HEK293 (cell line): ENCODE data around the gene CIP2A.

Experiments used
- CTCF ChIA-PET: fragments of 350-600 bp; formaldehyde crosslinking; extraction: SDS; loops from one replicate; lab custom pipeline; 2021; ENCODE audit warnings: antibody characterized with exemption; lab: Yijun Ruan, JAX
- POLR2A ChIA-PET: fragments of 300-600 bp; formaldehyde crosslinking; extraction: SDS; loops from one replicate; lab custom pipeline; 2020; ENCODE audit warnings: antibody characterized with exemption, inconsistent platforms; lab: Yijun Ruan, JAX
- H3K27ac ChIP-seq: fragments of 200-500 bp; sonication (Bioruptor generic); 2 replicates; pipeline ENCODE4 v1.5.1; 2014; ENCODE audit warnings: low read depth, low read length, control low read depth, inconsistent platforms; ENCODE audit errors: extremely low read depth
- H3K36me3 ChIP-seq, 2 experiments: fragments of 200-500 bp in 1 of 2; sonication (Bioruptor generic) in 1 of 2; 1 replicate in 1 of 2; 2 replicates in 1 of 2; pipeline ENCODE4 v1.5.1; 2014 to 2017; ENCODE audit warnings: inconsistent platforms in 2 of 2, low read length in 2 of 2; ENCODE audit not compliant: control insufficient read depth in 2 of 2, insufficient read depth in 1 of 2
- H3K4me1 ChIP-seq: fragments of 200-500 bp; sonication (Bioruptor generic); 2 replicates; pipeline ENCODE4 v1.5.1; 2014; ENCODE audit warnings: mild to moderate bottlenecking, low read length, inconsistent platforms; ENCODE audit not compliant: control insufficient read depth, insufficient read depth
- H3K4me3 ChIP-seq: 2 replicates; pipeline ENCODE4 v1.5.1; 2011; ENCODE audit warnings: low read depth, mild to moderate bottlenecking, control low read depth, low read length, moderate library complexity
- H3K9me3 ChIP-seq: fragments of 200-500 bp; sonication (Bioruptor generic); 2 replicates; pipeline ENCODE4 v1.5.1; 2014; ENCODE audit warnings: low read depth, low read length, inconsistent platforms; ENCODE audit not compliant: control insufficient read depth, insufficient read depth
- EGR2 ChIP-seq: fragments of 450-650 bp; formaldehyde crosslinking; IDR thresholded peaks from 2 replicates; pipeline ENCODE4 v1.5.1; 2016; ENCODE audit warnings: low read depth, missing biosample characterization, missing genetic modification characterization
- ELK4 ChIP-seq: IDR thresholded peaks from 2 replicates; pipeline ENCODE4 v1.6.1; 2011; ENCODE audit warnings: mild to moderate bottlenecking, low read depth, low read length, borderline replicate concordance
- HOXC10 ChIP-seq: sonication (generic); formaldehyde crosslinking; IDR thresholded peaks from 2 replicates; pipeline ENCODE4 v1.8.1; 2023; ENCODE audit warnings: mild to moderate bottlenecking, missing genetic modification reagents
- KLF1 ChIP-seq: fragments of 450-650 bp; formaldehyde crosslinking; IDR thresholded peaks from 2 replicates; pipeline ENCODE4 v1.5.1; 2016; ENCODE audit warnings: missing biosample characterization, missing genetic modification characterization
- SCRT1 ChIP-seq: fragments of 450-650 bp; formaldehyde crosslinking; IDR thresholded peaks from 2 replicates; pipeline ENCODE4 v1.5.1; 2016; ENCODE audit warnings: missing biosample characterization, missing genetic modification characterization, borderline replicate concordance
- SCRT2 ChIP-seq: fragments of 450-650 bp; formaldehyde crosslinking; IDR thresholded peaks from 2 replicates; pipeline ENCODE4 v1.5.1; 2016; ENCODE audit warnings: missing biosample characterization, missing genetic modification characterization
- TRIM28 ChIP-seq: IDR thresholded peaks from 2 replicates; pipeline ENCODE4 v1.6.1; 2011; ENCODE audit warnings: low read length, control low read depth, borderline replicate concordance
- WT1 ChIP-seq: fragments of 450-650 bp; formaldehyde crosslinking; IDR thresholded peaks from 2 replicates; pipeline ENCODE4 v1.5.1; 2016; ENCODE audit warnings: missing biosample characterization, missing genetic modification characterization
- ZBTB1 ChIP-seq: fragments of 450-650 bp; formaldehyde crosslinking; IDR thresholded peaks from 2 replicates; pipeline ENCODE4 v1.5.1; 2016; ENCODE audit warnings: missing biosample characterization, missing genetic modification characterization
- ZBTB49 ChIP-seq: fragments of 450-650 bp; formaldehyde crosslinking; IDR thresholded peaks from 2 replicates; pipeline ENCODE4 v1.5.1; 2016; ENCODE audit warnings: missing biosample characterization, missing genetic modification characterization, low read depth
- ZBTB8A ChIP-seq: fragments of 450-650 bp; formaldehyde crosslinking; IDR thresholded peaks from 2 replicates; pipeline ENCODE4 v1.5.1; 2016; ENCODE audit warnings: missing biosample characterization, missing genetic modification characterization
- ZNF112 ChIP-seq: fragments of 450-650 bp; formaldehyde crosslinking; IDR thresholded peaks from 2 replicates; pipeline ENCODE4 v1.5.0; 2017; ENCODE audit warnings: missing biosample characterization, missing genetic modification characterization
- ZNF16 ChIP-seq: fragments of 450-650 bp; formaldehyde crosslinking; IDR thresholded peaks from 2 replicates; pipeline ENCODE4 v1.5.1; 2016; ENCODE audit warnings: low read depth, missing biosample characterization, missing genetic modification characterization
- ZNF274 ChIP-seq, 2 experiments: fragments of 200-500 bp in 1 of 2; fragments of 450-650 bp in 1 of 2; sonication (Bioruptor generic) in 1 of 2; formaldehyde crosslinking in 1 of 2; IDR thresholded peaks; 2 replicates each; pipeline versions ENCODE4 v1.5.1 to v1.6.1; 2014 to 2016; ENCODE audit warnings: borderline replicate concordance in 1 of 2, inconsistent platforms in 1 of 2, low read length in 1 of 2, missing biosample characterization in 1 of 2, missing genetic modification characterization in 1 of 2
- ZNF335 ChIP-seq: fragments of 450-650 bp; formaldehyde crosslinking; conservative IDR thresholded peaks from 2 replicates; pipeline ENCODE4 v1.5.1; 2016; ENCODE audit warnings: missing biosample characterization, missing genetic modification characterization
- ZNF585B ChIP-seq: fragments of 450-650 bp; formaldehyde crosslinking; IDR thresholded peaks from 2 replicates; pipeline ENCODE4 v1.5.1; 2016; ENCODE audit warnings: missing biosample characterization, missing genetic modification characterization
- ZNF664 ChIP-seq: fragments of 450-650 bp; formaldehyde crosslinking; IDR thresholded peaks from 2 replicates; pipeline ENCODE4 v1.5.1; 2016; ENCODE audit warnings: missing biosample characterization, missing genetic modification characterization
- ZNF791 ChIP-seq: fragments of 450-650 bp; formaldehyde crosslinking; IDR thresholded peaks from 2 replicates; pipeline ENCODE4 v1.5.1; 2016; ENCODE audit warnings: missing biosample characterization, missing genetic modification characterization
- TF ChIP-seq, protein P1 (sequence below): fragments of 450-650 bp; formaldehyde crosslinking; IDR thresholded peaks from 2 replicates; pipeline ENCODE4 v1.5.1; 2016; ENCODE audit warnings: missing biosample characterization, missing genetic modification characterization
- TF ChIP-seq, protein P2 (sequence below): fragments of 450-650 bp; formaldehyde crosslinking; IDR thresholded peaks from 2 replicates; pipeline ENCODE4 v1.5.1; 2016; ENCODE audit warnings: missing biosample characterization, missing genetic modification characterization
- TF ChIP-seq, protein P3 (sequence below): fragments of 450-650 bp; formaldehyde crosslinking; IDR thresholded peaks from 2 replicates; pipeline ENCODE4 v1.5.1; 2016; ENCODE audit warnings: missing biosample characterization, missing genetic modification characterization

The CIP2A gene

GRCh38 chr3:108538083-108538482, 51.2 kb downstream of the CIP2A start:
- Histone ChIP-seq H3K4me3 (no peak overlapping the region), H3K9me3 (no peaks in the 10 kb centered on the region), H3K27ac (no peak overlapping the region), H3K36me3 (peaks cover 0 to 2% of the 10 kb centered on the region in 2 experiments; a peak in 1 of 3 replicates), H3K4me1 (no peaks in the 10 kb centered on the region)
- ChIA-PET CTCF (no interaction called here), POLR2A (no interaction called here)
- no peak for TF ChIP-seq SCRT1
- TF ChIP-seq, protein P1, sequence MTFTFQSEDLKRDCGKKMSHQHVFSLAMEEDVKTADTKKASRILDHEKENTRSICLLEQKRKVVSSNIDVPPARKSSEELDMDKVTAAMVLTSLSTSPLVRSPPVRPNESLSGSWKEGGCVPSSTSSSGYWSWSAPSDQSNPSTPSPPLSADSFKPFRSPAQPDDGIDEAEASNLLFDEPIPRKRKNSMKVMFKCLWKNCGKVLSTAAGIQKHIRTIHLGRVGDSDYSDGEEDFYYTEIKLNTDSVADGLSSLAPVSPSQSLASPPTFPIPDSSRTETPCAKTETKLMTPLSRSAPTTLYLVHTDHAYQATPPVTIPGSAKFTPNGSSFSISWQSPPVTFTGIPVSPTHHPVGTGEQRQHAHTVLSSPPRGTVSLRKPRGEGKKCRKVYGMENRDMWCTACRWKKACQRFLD (tag by site-specific recombination), result no peak
- TF ChIP-seq, protein P2, sequence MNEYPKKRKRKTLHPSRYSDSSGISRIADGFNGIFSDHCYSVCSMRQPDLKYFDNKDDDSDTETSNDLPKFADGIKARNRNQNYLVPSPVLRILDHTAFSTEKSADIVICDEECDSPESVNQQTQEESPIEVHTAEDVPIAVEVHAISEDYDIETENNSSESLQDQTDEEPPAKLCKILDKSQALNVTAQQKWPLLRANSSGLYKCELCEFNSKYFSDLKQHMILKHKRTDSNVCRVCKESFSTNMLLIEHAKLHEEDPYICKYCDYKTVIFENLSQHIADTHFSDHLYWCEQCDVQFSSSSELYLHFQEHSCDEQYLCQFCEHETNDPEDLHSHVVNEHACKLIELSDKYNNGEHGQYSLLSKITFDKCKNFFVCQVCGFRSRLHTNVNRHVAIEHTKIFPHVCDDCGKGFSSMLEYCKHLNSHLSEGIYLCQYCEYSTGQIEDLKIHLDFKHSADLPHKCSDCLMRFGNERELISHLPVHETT (tag by site-specific recombination), result no peak
- TF ChIP-seq WT1, result no peak

DNA sequence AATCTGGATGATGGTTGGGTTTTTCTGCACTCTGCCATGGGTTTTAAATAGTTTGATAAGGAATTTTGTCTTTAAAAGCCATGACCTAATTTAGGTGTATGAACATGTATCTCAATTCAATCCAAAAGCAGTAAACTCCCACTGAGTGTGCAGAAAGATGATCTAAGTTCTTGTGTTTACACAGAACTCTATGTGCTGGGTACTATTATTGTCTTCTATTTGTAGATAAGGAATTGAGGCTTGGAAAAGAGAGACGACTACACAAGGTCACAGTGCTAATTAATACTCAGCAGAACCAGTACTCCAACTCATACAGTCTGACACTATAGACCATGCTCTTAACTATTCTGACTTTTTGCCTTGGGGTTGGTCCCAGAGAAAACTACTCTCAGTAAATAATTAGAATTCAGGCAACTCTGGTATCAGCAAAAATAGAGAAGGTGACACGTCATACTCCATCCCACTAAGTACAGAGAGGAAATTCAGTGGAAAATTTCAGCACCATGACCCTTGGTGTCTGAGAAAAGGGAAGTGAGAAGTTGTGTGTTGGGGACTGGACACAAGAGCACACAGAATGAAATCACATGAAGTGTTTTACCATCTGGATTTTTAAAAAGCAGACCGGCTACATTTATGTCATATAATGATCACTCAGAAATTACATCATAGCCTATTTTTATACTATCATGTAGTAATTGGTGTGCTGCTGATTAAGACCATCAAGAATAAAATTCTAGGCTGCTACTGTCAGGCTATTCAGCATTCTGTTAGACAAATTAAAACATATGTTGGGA, 60.6 kb downstream of the CIP2A start:
- CTCF ChIA-PET, result no interaction called here
- no peaks in the 10 kb centered on the region for H3K9me3 ChIP-seq
- POLR2A ChIA-PET, result no interaction called here
- no peak for TF ChIP-seq ZNF274 (IDR thresholded peaks at IDR 0.05; ENCODE audit: low read length)
- no peak for TF ChIP-seq ZNF274 (tag by site-specific recombination; IDR thresholded peaks at IDR 0.05; ENCODE audit: borderline replicate concordance)
- TF ChIP-seq ZNF335, result peak; percentile 36; the same call in 1 of the 2 replicates
- TF ChIP-seq ELK4, result no peak
- peak; percentile 60; the same call in 1 of the 2 replicates for TF ChIP-seq ZNF664 (tag by site-specific recombination)
- TF ChIP-seq, protein P2 (tag by site-specific recombination), result no peak
- no peak for TF ChIP-seq ZBTB49 (tag by site-specific recombination)
- TF ChIP-seq ZNF16 (tag by site-specific recombination), result no peak
- TF ChIP-seq, protein P1 (tag by site-specific recombination), result no peak
- TF ChIP-seq EGR2, result no peak
- TF ChIP-seq HOXC10 (CRISPR knock-in tag), result no peak
- no peak for TF ChIP-seq ZBTB8A (tag by site-specific recombination)
- TF ChIP-seq, protein P3, sequence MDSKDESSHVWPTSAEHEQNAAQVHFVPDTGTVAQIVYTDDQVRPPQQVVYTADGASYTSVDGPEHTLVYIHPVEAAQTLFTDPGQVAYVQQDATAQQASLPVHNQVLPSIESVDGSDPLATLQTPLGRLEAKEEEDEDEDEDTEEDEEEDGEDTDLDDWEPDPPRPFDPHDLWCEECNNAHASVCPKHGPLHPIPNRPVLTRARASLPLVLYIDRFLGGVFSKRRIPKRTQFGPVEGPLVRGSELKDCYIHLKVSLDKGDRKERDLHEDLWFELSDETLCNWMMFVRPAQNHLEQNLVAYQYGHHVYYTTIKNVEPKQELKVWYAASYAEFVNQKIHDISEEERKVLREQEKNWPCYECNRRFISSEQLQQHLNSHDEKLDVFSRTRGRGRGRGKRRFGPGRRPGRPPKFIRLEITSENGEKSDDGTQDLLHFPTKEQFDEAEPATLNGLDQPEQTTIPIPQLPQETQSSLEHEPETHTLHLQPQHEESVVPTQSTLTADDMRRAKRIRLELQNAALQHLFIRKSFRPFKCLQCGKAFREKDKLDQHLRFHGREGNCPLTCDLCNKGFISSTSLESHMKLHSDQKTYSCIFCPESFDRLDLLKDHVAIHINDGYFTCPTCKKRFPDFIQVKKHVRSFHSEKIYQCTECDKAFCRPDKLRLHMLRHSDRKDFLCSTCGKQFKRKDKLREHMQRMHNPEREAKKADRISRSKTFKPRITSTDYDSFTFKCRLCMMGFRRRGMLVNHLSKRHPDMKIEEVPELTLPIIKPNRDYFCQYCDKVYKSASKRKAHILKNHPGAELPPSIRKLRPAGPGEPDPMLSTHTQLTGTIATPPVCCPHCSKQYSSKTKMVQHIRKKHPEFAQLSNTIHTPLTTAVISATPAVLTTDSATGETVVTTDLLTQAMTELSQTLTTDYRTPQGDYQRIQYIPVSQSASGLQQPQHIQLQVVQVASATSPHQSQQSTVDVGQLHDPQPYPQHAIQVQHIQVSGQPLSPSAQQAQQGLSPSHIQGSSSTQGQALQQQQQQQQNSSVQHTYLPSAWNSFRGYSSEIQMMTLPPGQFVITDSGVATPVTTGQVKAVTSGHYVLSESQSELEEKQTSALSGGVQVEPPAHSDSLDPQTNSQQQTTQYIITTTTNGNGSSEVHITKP (tag by site-specific recombination), result no peak
- TF ChIP-seq SCRT2 (tag by site-specific recombination), result no peak
- TF ChIP-seq ZNF791 (tag by site-specific recombination), result no peak
- TF ChIP-seq TRIM28, result 0 out of 2 replicates have a peak, but pooled peaks have one; percentile 22
- TF ChIP-seq ZBTB1 (tag by site-specific recombination), result no peak
- no peak for TF ChIP-seq KLF1 (tag by site-specific recombination)
- no peak for TF ChIP-seq ZNF112
- no peak for TF ChIP-seq ZNF585B (tag by site-specific recombination)

More for the DNA sequence above, 60.6 kb downstream of the CIP2A start:
- Histone ChIP-seq H3K27ac (no peak overlapping the region), H3K4me1 (no peaks in the 10 kb centered on the region), H3K4me3 (no peak overlapping the region), H3K36me3 (no peaks in the 10 kb centered on the region)
